Activated T-helper 1 cell treated with Interleukin-2 at 50 U/mL for 16 hours (primary cell): ENCODE measurements around the gene FGF12.

Experiments
- DNase-seq: peaks from one replicate; pipeline ENCODE4 v3.0.0-alpha.2; 2020; ENCODE audit warnings: low read depth

Gene FGF12

DNA sequence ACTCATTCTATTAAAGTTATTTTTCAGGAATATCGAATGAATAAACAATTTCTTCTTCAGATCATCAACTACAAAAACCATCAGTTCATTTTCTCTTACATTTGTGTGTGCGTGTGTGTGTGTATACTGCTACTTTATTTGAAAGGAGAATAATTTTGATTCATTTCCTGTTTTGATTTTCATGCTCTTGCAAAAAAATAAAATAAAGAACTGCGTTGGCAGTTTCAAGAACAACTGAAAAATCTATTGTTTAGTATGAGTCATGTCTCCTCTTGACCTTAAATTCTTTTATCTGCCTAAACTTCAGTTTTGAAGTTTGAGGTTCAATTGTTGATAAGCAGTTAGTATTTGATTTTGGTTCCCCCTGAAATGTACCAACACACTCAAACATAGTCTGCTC is 540.8 kb downstream of the FGF12 start:
- no peak for DNase-seq

- DNase-seq, result no peak
Observed at GRCh38 chr3:192186045-192186444, 541.3 kb downstream of the FGF12 start.

DNA sequence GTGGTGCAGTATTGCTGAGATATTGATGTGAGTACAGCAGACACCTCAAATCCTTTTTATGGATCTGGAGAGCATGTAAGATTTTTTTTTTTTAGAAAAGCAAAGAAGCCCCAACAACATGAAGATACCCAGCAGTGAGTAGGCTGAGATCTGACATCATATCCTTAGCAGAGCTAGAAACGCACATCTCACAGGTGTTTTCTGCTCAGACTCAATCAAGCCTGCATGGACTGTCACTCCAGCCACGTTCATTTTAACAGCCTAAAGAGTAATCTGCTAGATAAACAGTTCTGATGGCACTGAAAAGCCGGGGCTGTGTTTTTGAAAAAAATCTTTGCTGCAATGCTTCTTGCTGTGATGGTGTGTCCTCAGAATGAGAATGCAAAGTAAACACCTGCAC is 544.2 kb downstream of the FGF12 start:
- DNase-seq, result no peak

- no peak for DNase-seq
Observed at GRCh38 chr3:192181151-192181550, 546.2 kb downstream of the FGF12 start.

GRCh38 chr3:192177383-192177782 is 550.0 kb downstream of the FGF12 start:
- no peak for DNase-seq

- DNase-seq, result no peak
Observed at GRCh38 chr3:192174283-192174682, 553.1 kb downstream of the FGF12 start.

DNA sequence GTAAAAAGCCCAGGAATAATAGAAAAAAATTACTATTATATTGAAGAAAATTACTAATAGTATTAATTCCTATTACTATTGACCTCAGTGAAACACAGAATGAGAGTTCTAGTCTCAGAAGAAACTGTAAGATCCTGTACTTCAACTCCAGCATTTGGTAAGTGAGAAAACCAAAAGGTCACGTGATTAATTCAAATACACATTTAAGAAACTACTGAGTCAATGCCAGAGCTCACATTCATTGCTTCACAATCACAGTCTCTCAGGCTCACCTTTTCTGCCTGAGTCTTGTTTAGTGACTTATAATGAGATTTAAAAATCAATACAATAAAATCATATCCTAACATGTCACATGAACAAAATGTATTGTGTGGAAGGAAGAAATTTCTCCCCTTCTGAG is 556.1 kb downstream of the FGF12 start:
- no peak for DNase-seq

DNA sequence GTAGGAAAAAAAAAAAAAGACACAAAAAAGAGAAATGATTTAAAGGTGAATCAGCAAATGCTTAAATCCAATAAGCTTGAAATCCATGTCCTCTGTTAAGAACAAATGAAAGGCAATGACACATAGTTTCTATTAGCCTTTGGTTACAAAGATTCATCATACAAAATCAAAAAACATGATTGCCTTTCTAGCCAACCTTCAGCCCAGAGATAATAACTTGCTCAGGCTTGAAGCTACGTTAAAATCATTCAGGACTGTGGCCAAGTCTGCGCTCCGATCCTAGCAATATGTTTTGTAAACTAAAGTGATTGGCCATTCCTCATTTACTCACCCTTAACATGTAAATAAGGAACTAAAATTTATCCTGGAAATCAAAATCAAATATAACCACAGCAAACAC is 556.7 kb downstream of the FGF12 start:
- DNase-seq, result no peak

DNA sequence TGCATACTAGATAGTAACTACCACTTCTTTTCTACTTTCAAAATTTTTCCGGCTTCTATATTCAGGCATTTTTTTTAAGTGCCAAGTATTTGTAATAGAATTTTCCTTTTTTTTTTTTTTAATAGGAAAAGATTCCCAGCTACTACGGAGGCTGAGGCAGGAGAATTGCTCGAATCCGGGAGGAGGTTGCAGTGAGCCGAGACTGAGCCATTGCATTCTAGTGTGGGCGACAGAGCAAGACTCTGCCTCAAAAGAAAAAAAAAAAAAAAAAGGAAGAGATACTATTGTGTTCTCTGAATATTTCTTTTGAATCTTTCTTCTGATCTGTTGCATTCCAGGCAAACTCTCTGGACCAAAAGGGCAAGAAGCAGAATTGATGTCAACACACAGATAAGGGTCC is 557.3 kb downstream of the FGF12 start:
- DNase-seq, result no peak

GRCh38 chr3:192169332-192169915 is 557.9 kb downstream of the FGF12 start:
- no peak for DNase-seq

DNA sequence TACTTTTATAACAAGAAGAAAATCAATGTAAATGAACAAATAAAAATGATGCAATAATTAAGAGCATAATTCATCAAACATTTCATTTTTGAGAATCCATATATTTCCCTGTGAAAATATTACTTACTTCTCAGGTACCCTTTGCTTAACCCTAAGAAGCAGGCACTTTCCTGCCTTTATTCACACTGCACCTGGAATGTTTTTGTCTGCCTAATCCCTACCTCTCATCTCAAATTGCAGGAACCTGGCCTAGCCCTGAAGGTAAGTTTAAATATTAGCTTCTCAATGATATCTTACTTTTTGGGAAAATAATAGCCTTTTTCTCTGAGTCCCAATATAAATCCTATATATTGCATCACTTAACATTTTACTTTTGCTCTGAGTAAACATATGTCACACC is 559.1 kb downstream of the FGF12 start:
- DNase-seq, result no peak

DNA sequence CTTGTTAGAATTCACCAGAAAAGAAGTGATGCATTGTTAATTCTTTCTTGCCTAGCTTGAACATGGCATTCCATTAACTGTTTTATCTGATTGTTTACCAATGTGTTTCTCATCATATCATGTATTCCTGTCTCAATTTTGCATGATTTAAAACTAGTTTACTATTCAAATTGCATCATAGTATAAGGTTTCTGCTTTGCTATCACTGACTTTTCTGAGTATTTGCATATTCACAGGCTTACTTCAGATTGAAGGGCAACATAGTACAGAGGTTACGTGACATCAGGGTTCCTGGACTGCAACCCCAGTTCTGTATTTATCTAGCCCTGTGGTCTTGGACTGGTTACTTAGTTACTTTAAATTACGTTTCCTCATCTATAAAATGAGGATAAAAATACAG is 561.8 kb downstream of the FGF12 start:
- DNase-seq, result no peak

- DNase-seq, result no peak
Observed at GRCh38 chr3:192161661-192162060, 565.7 kb downstream of the FGF12 start.

GRCh38 chr3:192156382-192156781 is 571.0 kb downstream of the FGF12 start:
- DNase-seq, result no peak

GRCh38 chr3:192155194-192155593 is 572.1 kb downstream of the FGF12 start:
- DNase-seq, result no peak

GRCh38 chr3:192133271-192133670 is 594.1 kb downstream of the FGF12 start:
- DNase-seq, result no peak

DNA sequence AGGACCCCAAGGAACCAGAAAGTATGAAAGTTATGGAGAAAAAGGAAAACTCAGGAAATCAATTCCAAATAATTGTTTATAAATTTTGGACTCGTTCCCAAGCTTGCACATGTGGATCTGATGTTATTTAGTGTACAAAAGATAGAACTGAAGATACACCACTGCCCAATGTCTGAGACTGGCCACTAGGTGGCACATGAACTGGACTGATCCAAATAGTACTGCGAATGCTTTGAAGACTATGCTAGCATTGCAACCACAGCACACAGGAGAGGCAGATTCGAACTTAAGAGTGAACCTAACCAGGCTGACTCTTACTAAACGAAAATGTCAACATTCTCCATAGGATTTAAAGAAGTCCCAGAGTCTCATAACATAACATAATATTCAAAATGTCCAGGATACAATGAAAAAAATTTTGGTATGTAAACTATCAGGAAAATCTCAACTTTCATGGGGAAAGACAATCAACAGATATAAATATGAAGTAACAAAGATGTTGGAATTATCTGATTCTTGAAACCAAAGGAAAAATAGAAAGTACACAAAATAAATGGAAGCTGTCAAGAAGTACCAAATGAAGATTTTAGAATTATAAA is 596.7 kb downstream of the FGF12 start:
- DNase-seq, result no peak

- no peak for DNase-seq
Observed at GRCh38 chr3:192129586-192129985, 597.8 kb downstream of the FGF12 start.

DNA sequence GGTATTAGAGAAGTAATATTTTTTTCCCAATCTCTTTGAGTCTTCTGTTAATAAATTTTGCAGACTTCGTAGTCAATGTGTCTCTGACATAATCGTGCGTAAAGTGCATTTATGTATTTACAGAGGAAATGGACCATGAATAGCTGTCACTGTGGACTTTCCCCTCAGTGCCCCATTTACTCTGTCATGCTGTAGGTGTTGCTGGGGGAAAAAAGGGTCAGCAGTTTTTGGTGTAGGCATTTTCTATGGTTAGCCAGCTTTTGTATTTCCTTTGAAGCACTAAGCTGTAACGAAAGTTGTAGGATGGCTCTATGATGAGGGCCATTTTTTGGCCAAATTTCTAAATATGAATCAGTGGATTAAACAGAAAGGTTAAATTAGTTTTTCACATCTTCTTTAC is 598.4 kb downstream of the FGF12 start:
- no peak for DNase-seq

- no peak for DNase-seq
Observed at GRCh38 chr3:192128060-192128459, 599.3 kb downstream of the FGF12 start.

DNA sequence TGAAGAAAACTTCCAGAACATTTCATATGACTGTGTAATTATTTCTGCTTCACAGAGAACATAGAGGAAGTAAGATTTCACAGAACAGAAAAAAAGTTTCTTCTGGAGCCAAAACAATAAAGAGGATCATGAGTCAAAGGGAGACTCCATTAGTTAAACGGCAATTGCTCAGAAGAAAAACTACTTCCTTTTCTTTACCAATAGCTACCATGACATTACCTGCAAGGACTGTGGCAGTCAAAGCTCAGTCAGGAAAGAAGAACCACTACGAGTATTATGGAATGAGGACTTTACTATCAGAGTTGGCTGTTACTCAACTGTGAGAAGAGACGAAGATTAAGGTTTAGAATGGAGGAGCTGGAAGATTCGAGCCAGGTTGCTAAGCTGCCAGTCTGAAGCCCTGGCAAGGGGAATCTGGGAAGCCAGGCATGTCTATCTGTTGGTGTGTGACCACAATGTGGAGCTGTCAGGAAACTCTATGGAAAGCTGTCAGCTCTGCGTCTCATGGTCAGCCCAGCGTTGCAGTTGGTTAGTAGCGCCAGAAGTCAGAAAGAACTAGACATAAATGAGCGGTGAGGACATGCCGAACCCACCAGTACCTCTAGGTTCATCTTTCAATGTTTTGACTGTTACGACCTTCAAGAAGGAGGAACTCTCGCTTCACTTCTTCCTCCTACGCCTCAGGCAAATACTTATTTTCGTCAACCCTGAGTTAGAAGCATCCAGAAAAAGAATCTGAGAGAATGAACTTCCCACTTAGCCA is 604.3 kb downstream of the FGF12 start:
- no peak for DNase-seq

DNA sequence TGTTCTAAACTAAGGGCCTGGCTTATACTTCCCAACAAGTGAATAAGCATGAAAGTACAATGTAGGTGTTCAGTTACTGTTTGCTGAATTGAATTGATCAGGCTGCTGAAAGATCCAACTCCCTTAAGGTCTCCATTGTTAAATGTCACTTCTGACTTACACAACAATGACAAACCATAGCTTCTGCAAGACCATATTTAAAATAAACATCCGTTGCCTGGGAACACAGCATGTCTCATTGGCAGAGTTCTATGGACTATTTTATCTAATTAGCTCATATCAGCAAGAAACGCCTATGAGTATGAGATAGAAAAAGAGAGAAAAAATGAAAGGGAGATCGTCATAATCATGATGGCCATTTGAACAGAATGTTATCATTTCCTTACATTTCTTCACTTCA is 605.4 kb downstream of the FGF12 start:
- no peak for DNase-seq

DNA sequence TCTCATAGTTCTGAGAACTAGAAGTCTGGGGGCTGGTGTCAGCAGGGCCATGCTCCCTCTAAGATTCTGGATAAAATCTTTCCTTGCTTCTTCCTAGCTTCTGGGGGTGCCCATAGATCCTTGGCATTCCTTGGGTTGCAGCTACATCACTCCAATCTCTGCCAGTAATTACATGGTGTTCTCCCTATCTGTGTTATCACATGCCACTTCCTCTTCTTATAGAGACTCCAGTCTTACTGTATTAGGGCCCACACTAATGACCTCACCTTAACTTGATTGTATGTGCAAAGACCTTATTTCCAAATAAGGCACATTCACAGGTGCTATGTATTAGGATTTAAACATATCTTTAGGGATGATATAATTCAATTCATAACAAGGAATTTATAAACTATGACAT is 618.5 kb downstream of the FGF12 start:
- no peak for DNase-seq

DNA sequence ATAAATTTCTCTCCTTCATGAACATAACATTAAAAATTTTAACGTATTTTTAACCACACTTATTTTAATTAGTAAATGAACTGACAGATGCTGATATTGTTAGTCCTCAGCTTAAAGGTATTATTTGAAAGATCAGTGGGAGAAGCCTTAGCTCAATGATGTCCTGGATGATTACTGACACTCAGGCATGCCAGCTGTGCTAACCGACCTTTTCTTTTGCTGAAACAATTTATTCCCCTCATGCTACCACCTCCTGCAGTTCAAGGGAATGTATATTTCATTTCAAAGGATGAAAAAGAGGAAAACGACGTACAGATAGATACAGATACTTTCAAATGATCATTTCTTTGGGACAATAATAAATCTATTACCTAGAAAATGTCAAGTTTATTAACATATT is 620.8 kb downstream of the FGF12 start:
- DNase-seq, result no peak
